Measurements from ENCODE around the gene BCL11B. TPM values are rescaled to one million over a fixed set of nuclear protein-coding genes. Genes with fewer than 3 reads are reported as not detected.

The BCL11B gene
- total RNA-seq, 1 experiment from 2014 or later: 6.1 TPM

- Histone ChIP-seq H3K36me3 (replicated peaks; ENCODE audit: control insufficient read depth, insufficient read depth, low read length) (no peaks in the 10 kb centered on the region), H3K27me3 (ENCODE audit: control insufficient read depth, insufficient read depth, low read length) (no peaks in the 10 kb centered on the region; the same call in 1 of the 2 replicates), H3K4me3 (ENCODE audit: insufficient read depth, low read depth, low read length) (no peak overlapping the region)
- no peak for DNase-seq
These were observed 4.5 kb upstream of the BCL11B start for GRCh38 chr14:99276482-99276881.

GRCh38 chr14:99275222-99275584 is 3.2 kb upstream of the BCL11B start:
- no peaks in the 10 kb centered on the region; the same call in 1 of the 2 replicates for H3K27me3 ChIP-seq (ENCODE audit: control insufficient read depth, insufficient read depth, low read length)

GRCh38 chr14:99274346-99275221 is 2.6 kb upstream of the BCL11B start:
- DNase-seq: peak; percentile 94
- Histone ChIP-seq H3K27me3 (ENCODE audit: control insufficient read depth, insufficient read depth, low read length) (peaks cover 3% of the 10 kb centered on the region; the same call in 1 of the 2 replicates), H3K4me3 (ENCODE audit: insufficient read depth, low read depth, low read length) (peak overlapping the region; percentile 78), H3K36me3 (replicated peaks; ENCODE audit: control insufficient read depth, insufficient read depth, low read length) (no peaks in the 10 kb centered on the region)

More at GRCh38 chr14:99275222-99275584, 3.2 kb upstream of the BCL11B start:
- DNase-seq: no peak
- Histone ChIP-seq H3K4me3 (ENCODE audit: insufficient read depth, low read depth, low read length) (no peak overlapping the region), H3K36me3 (replicated peaks; ENCODE audit: control insufficient read depth, insufficient read depth, low read length) (no peaks in the 10 kb centered on the region)

GRCh38 chr14:99273766-99274345 is 1.9 kb upstream of the BCL11B start:
- Histone ChIP-seq H3K4me3 (ENCODE audit: insufficient read depth, low read depth, low read length) (peak overlapping the region; percentile 78), H3K36me3 (replicated peaks; ENCODE audit: control insufficient read depth, insufficient read depth, low read length) (no peaks in the 10 kb centered on the region), H3K27me3 (ENCODE audit: control insufficient read depth, insufficient read depth, low read length) (peaks cover 6% of the 10 kb centered on the region; the same call in 1 of the 2 replicates)
- DNase-seq: peak; percentile 70

GRCh38 chr14:99272899-99273765 is 1.1 kb upstream of the BCL11B start:
- Histone ChIP-seq H3K4me3 (ENCODE audit: insufficient read depth, low read depth, low read length) (peak overlapping the region; percentile 78), H3K27me3 (ENCODE audit: control insufficient read depth, insufficient read depth, low read length) (peaks cover 11% of the 10 kb centered on the region; the same call in 1 of the 2 replicates), H3K36me3 (replicated peaks; ENCODE audit: control insufficient read depth, insufficient read depth, low read length) (no peaks in the 10 kb centered on the region)
- DNase-seq: peak; percentile 84

GRCh38 chr14:99272632-99272898 is 568 bp upstream of the BCL11B start:
- H3K27me3 ChIP-seq (ENCODE audit: control insufficient read depth, insufficient read depth, low read length): peaks cover 11% of the 10 kb centered on the region; the same call in 1 of the 2 replicates
- DNase-seq: no peak
- H3K4me3 ChIP-seq (ENCODE audit: insufficient read depth, low read depth, low read length): peak overlapping the region; percentile 78
- H3K36me3 ChIP-seq (replicated peaks; ENCODE audit: control insufficient read depth, insufficient read depth, low read length): no peaks in the 10 kb centered on the region

GRCh38 chr14:99271221-99271941 is 616 bp downstream of the BCL11B start:
- peak overlapping the region; percentile 78 for H3K4me3 ChIP-seq (ENCODE audit: insufficient read depth, low read depth, low read length)
- peak; percentile 36 for DNase-seq
- H3K36me3 ChIP-seq (replicated peaks; ENCODE audit: control insufficient read depth, insufficient read depth, low read length): no peaks in the 10 kb centered on the region
- H3K27me3 ChIP-seq (ENCODE audit: control insufficient read depth, insufficient read depth, low read length): peaks cover 11% of the 10 kb centered on the region; the same call in 1 of the 2 replicates

- no peaks in the 10 kb centered on the region for H3K36me3 ChIP-seq (replicated peaks; ENCODE audit: control insufficient read depth, insufficient read depth, low read length)
- peaks cover 12% of the 10 kb centered on the region; the same call in 1 of the 2 replicates for H3K27me3 ChIP-seq (ENCODE audit: control insufficient read depth, insufficient read depth, low read length)
- peak overlapping the region; percentile 78 for H3K4me3 ChIP-seq (ENCODE audit: insufficient read depth, low read depth, low read length)
- DNase-seq: peak; percentile 91
These were observed 1.4 kb downstream of the BCL11B start for GRCh38 chr14:99270458-99271220.

- H3K36me3 ChIP-seq (replicated peaks; ENCODE audit: control insufficient read depth, insufficient read depth, low read length): no peaks in the 10 kb centered on the region
- peak overlapping the region; percentile 78 for H3K4me3 ChIP-seq (ENCODE audit: insufficient read depth, low read depth, low read length)
- H3K27me3 ChIP-seq (ENCODE audit: control insufficient read depth, insufficient read depth, low read length): peaks cover 15% of the 10 kb centered on the region; the same call in 1 of the 2 replicates
- peak; percentile 64 for DNase-seq
These were observed 2.9 kb downstream of the BCL11B start for GRCh38 chr14:99268810-99269707.

GRCh38 chr14:99267837-99268781 is 3.9 kb downstream of the BCL11B start:
- peak overlapping the region; percentile 78 for H3K4me3 ChIP-seq (ENCODE audit: insufficient read depth, low read depth, low read length)
- no peaks in the 10 kb centered on the region for H3K36me3 ChIP-seq (replicated peaks; ENCODE audit: control insufficient read depth, insufficient read depth, low read length)
- no peak for DNase-seq
- peaks cover 18% of the 10 kb centered on the region; the same call in 1 of the 2 replicates for H3K27me3 ChIP-seq (ENCODE audit: control insufficient read depth, insufficient read depth, low read length)

- H3K36me3 ChIP-seq (replicated peaks; ENCODE audit: control insufficient read depth, insufficient read depth, low read length): no peaks in the 10 kb centered on the region
- DNase-seq: no peak
- no peak overlapping the region for H3K4me3 ChIP-seq (ENCODE audit: insufficient read depth, low read depth, low read length)
- peaks cover 18% of the 10 kb centered on the region; the same call in 1 of the 2 replicates for H3K27me3 ChIP-seq (ENCODE audit: control insufficient read depth, insufficient read depth, low read length)
These were observed 4.6 kb downstream of the BCL11B start for GRCh38 chr14:99267381-99267780.

All from H7 (cell line).